HG03469 (cell line): Measurements from ENCODE around the gene FNDC8.
"Not testable (repeated sequence)": the region's sequence is repeated elsewhere in the genome, so short reads cannot be mapped to it uniquely, and the experiment has no call there.

ENCODE experiments used
- ATAC-seq: cut with Tn5 transposase; IDR thresholded peaks from one replicate; pipeline ENCODE4 v1.9.1; 2021; ENCODE audit warnings: mild to moderate bottlenecking, moderate library complexity, moderate number of reproducible peaks; ENCODE audit not compliant: unreplicated experiment

Gene FNDC8

GRCh38 chr17:35094902-35095301, 26.5 kb upstream of the FNDC8 start:
- ATAC-seq = no peak

GRCh38 chr17:35095741-35096140, 25.7 kb upstream of the FNDC8 start:
- no peak for ATAC-seq

GRCh38 chr17:35097776-35098175, 23.6 kb upstream of the FNDC8 start:
- no peak for ATAC-seq

- no peak for ATAC-seq
Measured at GRCh38 chr17:35099908-35100307, 21.5 kb upstream of the FNDC8 start.

GRCh38 chr17:35101036-35101435, 20.4 kb upstream of the FNDC8 start:
- ATAC-seq = no peak

- ATAC-seq = no peak
Measured at GRCh38 chr17:35101725-35102124, 19.7 kb upstream of the FNDC8 start.

- ATAC-seq = no peak
Measured at GRCh38 chr17:35103271-35103670, 18.1 kb upstream of the FNDC8 start.

GRCh38 chr17:35104844-35105450, 16.5 kb upstream of the FNDC8 start:
- no peak for ATAC-seq

GRCh38 chr17:35110791-35111190, 10.6 kb upstream of the FNDC8 start:
- not testable (repeated sequence) for ATAC-seq

GRCh38 chr17:35116845-35117244, 4.6 kb upstream of the FNDC8 start:
- no peak for ATAC-seq

GRCh38 chr17:35117984-35118383, 3.4 kb upstream of the FNDC8 start:
- no peak for ATAC-seq

GRCh38 chr17:35119370-35120165, 1.8 kb upstream of the FNDC8 start, which contains the start of gene RAD51D:
Gene RAD51D (minus strand): TSS chr17:35119860. CDS start chr17:35119613, 247 bp downstream.
- ATAC-seq = peak; percentile 52

GRCh38 chr17:35127751-35128514, 6.5 kb downstream of the FNDC8 start:
- no peak for ATAC-seq

- ATAC-seq = no peak
Measured at GRCh38 chr17:35129154-35129972, 7.9 kb downstream of the FNDC8 start.

GRCh38 chr17:35129973-35130351, 8.5 kb downstream of the FNDC8 start:
- ATAC-seq = no peak

- ATAC-seq = no peak
Measured at GRCh38 chr17:35130392-35130791, 9.0 kb downstream of the FNDC8 start.

GRCh38 chr17:35132099-35132498, 10.7 kb downstream of the FNDC8 start:
- ATAC-seq = no peak

GRCh38 chr17:35132816-35133550, 11.6 kb downstream of the FNDC8 start:
- no peak for ATAC-seq

- ATAC-seq = no peak
Measured at GRCh38 chr17:35135322-35135721, 13.9 kb downstream of the FNDC8 start.

- ATAC-seq = no peak
Measured at GRCh38 chr17:35138218-35138617, 16.8 kb downstream of the FNDC8 start.
